IPS DF 4.7 (cell line): ENCODE measurements around the gene LST1.

ENCODE experiments used
- DNase-seq: peaks from one replicate; pipeline ENCODE4 v3.0.0-alpha.2; 2013; ENCODE audit warnings: low spot score; ENCODE audit errors: extremely low read depth

The LST1 gene

GRCh38 chr6:31559958-31560696 lies 25.9 kb upstream of the LST1 start:
- no peak for DNase-seq

GRCh38 chr6:31560697-31561058 lies 25.4 kb upstream of the LST1 start:
- no peak for DNase-seq

GRCh38 chr6:31567531-31568370 lies 18.3 kb upstream of the LST1 start:
- no peak for DNase-seq

- DNase-seq, result no peak
Observed at GRCh38 chr6:31568537-31568961, 17.5 kb upstream of the LST1 start.

GRCh38 chr6:31569861-31570536 lies 16.1 kb upstream of the LST1 start:
- DNase-seq, result no peak

GRCh38 chr6:31572041-31572911 lies 13.8 kb upstream of the LST1 start, which contains the start of gene LTA:
Gene LTA, plus strand, starts transcription at chr6:31572289. Its CDS starts 454 bp downstream, at chr6:31572743.
- DNase-seq, result no peak

GRCh38 chr6:31573239-31574105 lies 12.6 kb upstream of the LST1 start:
- no peak for DNase-seq

- DNase-seq, result no peak
Observed at GRCh38 chr6:31574106-31575061, 11.7 kb upstream of the LST1 start.

- DNase-seq, result no peak
Observed at GRCh38 chr6:31575335-31575901, 10.7 kb upstream of the LST1 start, which contains the start of gene TNF. Gene TNF, plus strand, starts transcription at chr6:31575565. Its CDS starts 177 bp downstream, at chr6:31575742.

- DNase-seq, result no peak
Observed at GRCh38 chr6:31575952-31576685, 10.0 kb upstream of the LST1 start.

- no peak for DNase-seq
Observed at GRCh38 chr6:31576897-31577578, 9.0 kb upstream of the LST1 start.

GRCh38 chr6:31577579-31577966 lies 8.5 kb upstream of the LST1 start:
- no peak for DNase-seq

- no peak for DNase-seq
Observed at GRCh38 chr6:31578184-31579118, 7.6 kb upstream of the LST1 start.

- DNase-seq, result no peak
Observed at GRCh38 chr6:31579119-31579505, 7.0 kb upstream of the LST1 start.

GRCh38 chr6:31579546-31580437 lies 6.3 kb upstream of the LST1 start:
- no peak for DNase-seq
